BLaER1 treated with 17β-estradiol and CSF1 and Interleukin-3, amounts not matched to agents 10 nM and 100 nM (cell line): Measurements from ENCODE around the gene WHRN.

ENCODE experiments used
- H3K27ac ChIP-seq, 11 experiments: shearing (Covaris generic); formaldehyde crosslinking; 2 replicates each; pipeline ENCODE4 v1.8.1; 2022
- H3K27me3 ChIP-seq, 11 experiments: shearing (Covaris generic); formaldehyde crosslinking; 2 replicates each; pipeline ENCODE4 v1.8.1; 2022
- H3K36me3 ChIP-seq, 11 experiments: shearing (Covaris generic); formaldehyde crosslinking; 2 replicates each; pipeline ENCODE4 v1.8.1; 2022
- H3K4me1 ChIP-seq, 10 experiments: shearing (Covaris generic); formaldehyde crosslinking; 2 replicates each; pipeline ENCODE4 v1.8.1; 2022
- H3K4me2 ChIP-seq, 11 experiments: shearing (Covaris generic); formaldehyde crosslinking; 2 replicates each; pipeline ENCODE4 v1.8.1; 2022
- H3K4me3 ChIP-seq, 10 experiments: shearing (Covaris generic); formaldehyde crosslinking; 2 replicates each; pipeline ENCODE4 v1.8.1; 2022
- H3K9ac ChIP-seq, 11 experiments: shearing (Covaris generic); formaldehyde crosslinking; 2 replicates each; pipeline ENCODE4 v1.8.1; 2022
- H3K9me3 ChIP-seq, 11 experiments: shearing (Covaris generic); formaldehyde crosslinking; replicated peaks in 1 of 11; 2 replicates each; pipeline ENCODE4 v1.8.1; 2022
- H4K20me1 ChIP-seq, 11 experiments: shearing (Covaris generic); formaldehyde crosslinking; 2 replicates each; pipeline ENCODE4 v1.8.1; 2022
- Cebpa-rat ChIP-seq, 11 experiments: shearing (Covaris generic); IDR thresholded peaks; 2 replicates each; pipeline ENCODE4 v1.8.1; 2022

WHRN gene

DNA sequence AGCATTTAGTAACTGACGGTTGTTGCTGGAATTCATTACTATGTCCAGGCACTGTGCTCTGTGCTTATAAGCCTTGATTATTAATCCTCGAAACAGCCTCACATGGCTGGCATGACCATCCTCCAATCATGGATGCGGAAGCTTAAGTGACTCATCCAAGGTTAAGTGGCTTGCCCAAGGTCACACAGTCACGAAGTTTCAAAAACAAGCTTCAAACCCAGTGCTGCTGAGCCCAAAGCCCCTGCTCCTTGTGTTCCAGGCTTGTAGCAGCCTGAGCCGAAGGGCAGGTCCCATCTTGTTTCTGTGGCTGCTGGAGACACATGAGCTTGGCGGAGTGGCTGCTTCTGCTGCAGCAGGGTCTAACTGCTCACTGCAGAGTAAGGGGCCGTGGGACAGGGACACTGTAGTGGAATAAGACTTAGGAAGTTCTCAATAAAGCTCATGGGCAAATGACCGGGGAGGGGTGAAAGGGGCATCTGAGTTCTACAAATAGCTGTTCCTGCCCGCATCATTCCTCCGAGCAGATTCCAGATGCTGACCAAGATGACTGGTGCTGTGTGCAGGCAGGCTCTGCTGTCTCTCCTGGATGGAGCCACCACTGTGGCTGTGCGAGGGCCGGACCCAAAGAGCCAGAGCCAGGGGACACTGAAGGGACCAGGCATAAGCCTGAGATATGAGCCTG, 32.4 kb downstream of the WHRN start:
- Histone ChIP-seq H3K9ac (no peak overlapping the region), H3K4me1 (peaks cover 0 to 14% (median 7%) of the 10 kb centered on the region in 10 experiments; a peak in 13 of 20 replicates), H3K4me2 (no peak overlapping the region), H3K36me3 (no peaks in the 10 kb centered on the region), H3K4me3 (no peak overlapping the region), H4K20me1 (no peaks in the 10 kb centered on the region; a peak in 1 of 22 replicates), H3K27ac (no peak overlapping the region), H3K27me3 (no peaks in the 10 kb centered on the region), H3K9me3 (peaks cover 0 to 5% (median 0%) of the 10 kb centered on the region in 11 experiments; a peak in 2 of 22 replicates)
- TF ChIP-seq Cebpa-rat (IDR thresholded peaks at IDR 0.05): no peak

DNA sequence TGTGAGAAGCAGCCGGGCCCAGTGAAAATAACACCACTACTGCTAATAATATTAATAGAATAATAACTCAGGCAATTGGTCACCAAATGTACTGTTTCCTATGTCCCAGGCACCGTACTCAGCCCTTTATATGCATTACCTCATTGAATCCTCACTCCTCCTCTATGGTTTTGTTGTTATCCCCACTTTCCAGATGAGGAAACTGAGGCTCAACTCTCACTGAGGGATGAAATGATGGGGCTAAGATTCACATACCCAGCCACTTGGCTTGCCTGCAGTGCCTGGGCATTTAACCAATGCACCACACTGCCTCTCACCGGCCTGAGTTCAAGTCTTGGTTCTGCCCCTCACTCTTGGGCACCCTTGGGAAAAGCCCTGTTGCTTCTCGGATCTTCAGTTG, 34.1 kb downstream of the WHRN start:
- H3K4me1 ChIP-seq: peaks cover 0 to 14% (median 7%) of the 10 kb centered on the region in 10 experiments; a peak in 13 of 20 replicates
- no peak overlapping the region for H3K4me3 ChIP-seq
- H3K27ac ChIP-seq: no peak overlapping the region
- H3K36me3 ChIP-seq: no peaks in the 10 kb centered on the region
- no peaks in the 10 kb centered on the region; a peak in 1 of 22 replicates for H4K20me1 ChIP-seq
- peaks cover 0 to 5% (median 0%) of the 10 kb centered on the region in 11 experiments; a peak in 2 of 22 replicates for H3K9me3 ChIP-seq
- no peak overlapping the region for H3K4me2 ChIP-seq
- no peak overlapping the region for H3K9ac ChIP-seq
- TF ChIP-seq Cebpa-rat (IDR thresholded peaks at IDR 0.05): no peak
- H3K27me3 ChIP-seq: no peaks in the 10 kb centered on the region

DNA sequence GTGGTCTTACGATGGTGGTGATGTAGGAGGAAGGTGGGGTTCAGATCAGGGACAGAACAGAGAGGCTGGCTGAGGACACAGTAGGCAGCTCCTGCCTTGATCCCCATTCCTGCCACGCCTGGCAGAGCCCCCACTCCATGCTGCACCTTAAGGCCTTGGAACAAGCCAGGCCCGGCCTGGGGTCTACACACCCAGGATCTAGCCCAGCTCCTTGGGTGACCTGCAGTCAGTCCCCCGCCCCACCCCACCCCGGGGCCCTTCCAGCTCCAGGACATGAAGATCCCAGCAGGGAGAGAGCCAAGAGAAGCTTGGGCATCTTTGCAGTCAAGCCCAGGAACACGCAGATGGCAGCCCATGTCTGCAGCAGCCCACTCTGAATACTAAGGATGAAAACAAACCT, 34.7 kb downstream of the WHRN start:
- Histone ChIP-seq H3K9me3 (peaks cover 0 to 5% (median 0%) of the 10 kb centered on the region in 11 experiments; a peak in 2 of 22 replicates), H3K36me3 (no peaks in the 10 kb centered on the region), H3K4me2 (no peak overlapping the region), H3K27ac (no peak overlapping the region), H3K4me3 (no peak overlapping the region), H3K4me1 (peaks cover 0 to 11% (median 5%) of the 10 kb centered on the region in 10 experiments; a peak in 13 of 20 replicates), H3K9ac (no peak overlapping the region), H3K27me3 (no peaks in the 10 kb centered on the region), H4K20me1 (no peaks in the 10 kb centered on the region; a peak in 1 of 22 replicates)
- no peak for TF ChIP-seq Cebpa-rat (IDR thresholded peaks at IDR 0.05)

DNA sequence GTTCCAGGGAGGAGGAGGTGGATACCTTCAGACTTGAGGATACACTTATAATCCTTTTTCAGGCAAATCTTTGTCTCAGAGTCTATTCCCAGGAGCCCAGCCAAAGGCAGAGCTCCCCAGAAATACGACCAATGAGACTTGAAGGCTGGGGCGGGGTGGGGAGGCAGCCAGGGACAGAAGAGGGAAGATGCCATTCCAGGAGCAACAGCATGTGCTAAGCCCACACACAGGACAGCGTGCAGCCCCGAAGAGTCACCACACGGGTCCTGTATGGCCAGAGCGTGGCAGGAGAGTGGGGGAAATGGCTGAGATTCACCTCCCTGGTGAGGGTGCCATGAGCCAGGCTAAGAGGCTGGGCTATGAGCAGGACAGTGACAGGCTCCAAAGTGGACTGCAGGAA, 35.2 kb downstream of the WHRN start:
- Histone ChIP-seq H3K4me2 (no peak overlapping the region), H3K9ac (no peak overlapping the region), H3K4me3 (no peak overlapping the region), H4K20me1 (no peaks in the 10 kb centered on the region), H3K27me3 (no peaks in the 10 kb centered on the region), H3K36me3 (no peaks in the 10 kb centered on the region), H3K4me1 (peaks cover 0 to 6% (median under 1%) of the 10 kb centered on the region in 10 experiments; a peak in 6 of 20 replicates), H3K27ac (no peak overlapping the region), H3K9me3 (peaks cover 0 to 5% (median 0%) of the 10 kb centered on the region in 11 experiments; a peak in 2 of 22 replicates)
- TF ChIP-seq Cebpa-rat (IDR thresholded peaks at IDR 0.05): no peak

DNA sequence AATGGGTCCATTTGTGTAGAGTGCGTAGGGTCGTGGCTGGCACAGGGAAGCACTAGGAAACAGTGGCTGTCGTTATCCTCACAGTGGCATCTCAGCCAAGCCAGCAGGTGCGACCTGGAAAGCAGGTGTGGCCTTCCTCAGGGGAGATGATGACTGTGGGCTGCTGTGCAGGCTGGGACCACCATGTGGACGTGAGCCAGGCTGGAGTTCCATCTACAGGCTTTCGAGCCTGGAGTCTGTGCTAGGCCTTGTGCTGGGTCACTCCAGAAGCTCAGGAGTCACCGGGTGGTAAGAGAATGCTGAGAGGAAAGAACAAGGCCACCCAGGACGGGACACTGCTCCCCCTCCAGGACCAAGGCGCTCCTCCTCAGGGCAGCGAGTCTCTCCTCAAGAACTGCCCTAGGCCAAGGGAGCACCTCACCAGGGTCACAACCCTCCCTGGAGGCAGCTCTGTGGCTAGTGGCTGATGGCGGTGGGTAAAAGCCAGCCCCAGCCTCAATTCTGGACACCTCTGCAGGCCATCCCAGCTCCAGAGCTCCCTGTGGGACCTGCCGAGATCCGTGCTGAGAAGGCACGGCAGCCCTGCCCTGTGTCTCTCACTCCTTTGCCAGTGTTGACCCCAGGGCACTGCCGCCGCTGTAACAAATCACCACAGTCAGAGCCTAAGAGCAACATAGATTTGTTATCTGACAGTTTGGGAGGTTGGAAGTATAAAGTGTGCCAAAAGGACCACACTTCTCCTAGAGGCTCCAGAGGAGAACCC, 36.0 kb downstream of the WHRN start:
- H3K27ac ChIP-seq: no peak overlapping the region
- H3K9ac ChIP-seq: no peak overlapping the region
- no peaks in the 10 kb centered on the region for H4K20me1 ChIP-seq
- no peak for TF ChIP-seq Cebpa-rat (IDR thresholded peaks at IDR 0.05)
- H3K27me3 ChIP-seq: no peaks in the 10 kb centered on the region
- no peak overlapping the region for H3K4me2 ChIP-seq
- H3K9me3 ChIP-seq: peaks cover 0 to 5% (median 0%) of the 10 kb centered on the region in 11 experiments; a peak in 2 of 22 replicates
- no peaks in the 10 kb centered on the region for H3K36me3 ChIP-seq
- H3K4me1 ChIP-seq: 0 out of 20 replicates have a peak, but pooled peaks cover 0 to 4% (median 0%) of the 10 kb centered on the region in 10 experiments
- no peak overlapping the region for H3K4me3 ChIP-seq

DNA sequence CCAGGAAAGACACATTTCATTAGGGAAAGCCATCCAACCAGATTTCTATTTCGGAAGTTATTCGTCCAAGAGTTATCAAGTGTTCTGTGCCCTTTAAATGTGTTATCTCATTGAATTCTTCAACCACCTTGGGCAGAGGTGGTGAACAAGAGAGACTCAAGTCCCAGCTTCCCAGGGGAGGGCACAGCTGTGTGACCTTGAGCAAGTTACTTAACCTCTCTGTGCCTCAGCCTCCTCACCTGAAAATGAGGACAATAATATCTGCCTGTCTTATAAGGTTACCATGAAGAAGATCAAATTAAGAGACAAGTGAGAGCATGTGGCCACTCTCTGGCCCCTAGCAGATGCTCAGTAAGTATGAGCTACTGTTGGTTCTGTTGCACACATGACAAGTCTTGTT, 37.4 kb downstream of the WHRN start:
- Histone ChIP-seq H3K9ac (no peak overlapping the region), H3K4me2 (no peak overlapping the region), H3K27ac (no peak overlapping the region), H3K36me3 (no peaks in the 10 kb centered on the region), H4K20me1 (no peaks in the 10 kb centered on the region), H3K4me3 (no peak overlapping the region), H3K4me1 (0 out of 20 replicates have a peak, but pooled peaks cover 0 to 4% (median 0%) of the 10 kb centered on the region in 10 experiments), H3K9me3 (peaks cover 0 to 5% (median 0%) of the 10 kb centered on the region in 11 experiments; a peak in 2 of 22 replicates), H3K27me3 (no peaks in the 10 kb centered on the region)
- no peak for TF ChIP-seq Cebpa-rat (IDR thresholded peaks at IDR 0.05)

DNA sequence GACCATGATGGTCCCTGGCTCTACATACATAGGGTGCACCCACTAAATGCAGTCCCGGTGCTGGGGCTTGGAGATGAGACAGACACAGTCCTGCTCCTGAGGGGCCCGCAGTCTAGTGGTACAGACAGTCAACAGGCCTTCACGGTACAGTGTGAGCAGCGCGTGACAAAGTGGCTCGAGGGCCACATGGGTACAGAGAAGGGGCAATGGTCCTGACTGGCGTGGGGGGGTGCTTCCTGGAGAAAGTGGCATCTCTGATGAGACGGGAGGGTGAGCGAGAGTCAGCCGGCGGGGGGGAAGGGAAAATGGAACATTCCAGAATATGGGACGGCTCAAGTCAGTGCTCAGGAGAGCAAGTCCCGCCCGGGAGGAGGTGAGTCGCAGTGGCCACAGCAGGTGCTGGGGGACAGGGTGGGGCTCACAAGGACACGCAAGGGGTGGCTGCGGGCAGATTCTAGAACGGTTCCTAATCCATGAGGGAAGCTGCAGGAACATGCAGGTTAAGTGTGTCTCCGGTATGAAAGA, 38.0 kb downstream of the WHRN start:
- H3K27me3 ChIP-seq: no peaks in the 10 kb centered on the region
- H3K27ac ChIP-seq: no peak overlapping the region
- no peak for TF ChIP-seq Cebpa-rat (IDR thresholded peaks at IDR 0.05)
- no peaks in the 10 kb centered on the region for H3K36me3 ChIP-seq
- H3K9me3 ChIP-seq: peaks cover 0 to 5% (median 0%) of the 10 kb centered on the region in 11 experiments; a peak in 2 of 22 replicates
- H3K4me2 ChIP-seq: no peak overlapping the region
- H3K4me3 ChIP-seq: no peak overlapping the region
- no peak overlapping the region for H3K9ac ChIP-seq
- 0 out of 20 replicates have a peak, but pooled peaks cover 0 to 4% (median 0%) of the 10 kb centered on the region in 10 experiments for H3K4me1 ChIP-seq
- H4K20me1 ChIP-seq: no peaks in the 10 kb centered on the region

DNA sequence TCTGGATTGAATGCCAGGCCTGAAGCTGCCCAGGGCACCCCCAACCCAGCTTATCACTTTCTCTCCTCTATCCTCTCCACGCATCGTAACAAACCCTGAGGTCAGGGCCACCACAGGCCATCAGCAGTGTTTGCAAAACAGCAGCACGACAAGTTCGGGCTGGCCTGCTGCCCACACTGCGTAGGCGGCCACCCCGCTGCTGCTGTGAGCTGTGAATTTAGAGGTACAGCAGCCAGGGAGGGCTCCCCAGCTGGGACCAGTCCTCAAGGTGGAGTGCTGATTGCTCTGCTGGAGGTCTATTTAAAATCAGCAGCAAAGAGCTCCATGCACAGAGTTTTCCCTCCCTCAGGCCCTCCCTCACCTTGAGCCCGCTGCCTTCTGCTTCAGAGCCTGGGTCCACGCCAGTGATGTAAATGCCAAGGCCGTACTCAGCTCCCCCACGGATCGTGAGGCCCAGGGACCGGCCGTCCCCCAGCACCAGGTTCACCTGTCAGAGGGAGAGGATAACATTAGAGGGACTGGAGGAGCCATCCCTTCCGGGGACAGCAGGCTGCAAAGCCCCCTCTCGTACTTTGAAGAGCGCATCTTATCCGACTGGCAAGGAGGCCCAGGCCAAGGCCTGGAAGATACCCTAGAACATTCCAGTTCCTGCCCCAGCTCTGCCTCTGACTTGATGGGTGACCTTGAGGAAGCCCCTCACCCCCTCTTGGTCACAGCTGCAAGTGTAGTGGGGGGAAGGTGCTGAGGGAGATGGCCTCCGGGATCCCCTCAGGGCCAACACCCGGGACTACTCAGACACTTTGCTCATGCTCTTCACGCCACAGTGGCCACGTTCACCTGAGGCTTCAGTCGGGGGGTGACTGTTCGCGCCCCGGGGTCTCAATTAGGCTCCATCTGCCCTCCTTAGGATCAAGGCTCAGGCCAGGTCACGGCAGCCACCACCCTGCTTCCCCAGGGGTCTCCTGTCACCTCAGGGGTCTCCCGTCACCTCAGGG, 39.1 kb downstream of the WHRN start:
- Histone ChIP-seq H3K4me2 (no peak overlapping the region), H3K4me3 (no peak overlapping the region), H3K27ac (no peak overlapping the region), H3K27me3 (no peaks in the 10 kb centered on the region), H3K4me1 (peaks cover 3 to 8% (median 4%) of the 10 kb centered on the region in 10 experiments; a peak in 13 of 20 replicates), H3K9ac (no peak overlapping the region; a peak in 1 of 22 replicates), H4K20me1 (no peaks in the 10 kb centered on the region), H3K9me3 (peaks cover 0 to 5% (median 0%) of the 10 kb centered on the region in 11 experiments; a peak in 2 of 22 replicates), H3K36me3 (no peaks in the 10 kb centered on the region)
- TF ChIP-seq Cebpa-rat (IDR thresholded peaks at IDR 0.05): no peak
